ENCODE measurements around the gene TMEM108. TPM values are rescaled to one million over a fixed set of nuclear protein-coding genes. Genes with fewer than 3 reads are reported as not detected.

TMEM108 gene
- polyA plus RNA-seq, 1 donor from 2014 or later = 2.1 TPM

- Histone ChIP-seq H3K9me2 (ENCODE audit: insufficient read depth, low read length) (no peaks in the 10 kb centered on the region), H2AFZ (ENCODE audit: low read depth, low read length) (no peak overlapping the region), H3F3A (ENCODE audit: insufficient read depth, low read length, poor library complexity, severe bottlenecking) (peaks cover 3% of the 10 kb centered on the region), H3K4me3 (ENCODE audit: low read length) (no peak overlapping the region), H3K9ac (ENCODE audit: low read length) (no peak overlapping the region), H3K27ac (ENCODE audit: low read length) (no peak overlapping the region), H4K20me1 (ENCODE audit: insufficient read depth) (no peaks in the 10 kb centered on the region), H3K27me3 (ENCODE audit: insufficient read depth, low read depth, low read length) (no peaks in the 10 kb centered on the region), H3K79me2 (replicated peaks; ENCODE audit: insufficient read depth, low read length) (no peaks in the 10 kb centered on the region), H3K4me2 (ENCODE audit: low read length) (no peak overlapping the region), H3K9me3 (ENCODE audit: low read length) (no peaks in the 10 kb centered on the region), H3K36me3 (ENCODE audit: insufficient read depth, low read length) (no peaks in the 10 kb centered on the region)
- no peak for TF ChIP-seq EZH2 (IDR thresholded peaks at IDR 0.05; ENCODE audit: borderline replicate concordance, insufficient read depth, low read length, poor library complexity, severe bottlenecking)
- TF ChIP-seq MXI1 (conservative IDR thresholded peaks at IDR 0.05; ENCODE audit: poor library complexity, severe bottlenecking) = no peak
- no peak for TF ChIP-seq POLR2AphosphoS5 (IDR thresholded peaks at IDR 0.05)
- no peak for TF ChIP-seq EP300 (conservative IDR thresholded peaks at IDR 0.05; ENCODE audit: poor library complexity, severe bottlenecking)
- no peak for TF ChIP-seq SMC3 (conservative IDR thresholded peaks at IDR 0.05; ENCODE audit: poor library complexity)
- TF ChIP-seq REST (IDR thresholded peaks at IDR 0.05; ENCODE audit: borderline replicate concordance) = no peak
- no peak for TF ChIP-seq TAF1 (IDR thresholded peaks at IDR 0.05; ENCODE audit: low read depth)
Observed at GRCh38 chr3:133192363-133192945, 154.3 kb downstream of the TMEM108 start.

DNA sequence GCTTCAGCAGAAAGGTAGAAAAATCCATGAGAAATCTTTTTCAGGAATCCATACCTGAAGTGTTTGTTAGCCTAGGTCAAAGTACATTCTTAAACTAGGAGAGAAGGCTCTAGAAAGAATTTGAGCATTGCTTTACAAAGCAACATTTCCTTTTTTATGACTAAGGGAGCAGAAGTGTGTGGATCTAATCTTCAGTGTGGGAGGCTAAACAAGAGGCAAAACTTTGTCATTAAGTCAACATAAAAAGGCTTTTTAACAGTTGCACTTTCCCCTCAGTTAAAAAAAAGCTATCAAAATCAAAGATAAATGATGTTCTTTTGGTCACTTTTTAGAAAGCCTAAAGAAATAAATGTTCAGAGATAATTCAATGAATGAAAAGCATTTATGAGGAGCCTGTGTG lies 154.8 kb downstream of the TMEM108 start:
- H3K9ac ChIP-seq (ENCODE audit: low read length) = no peak overlapping the region
- no peak for TF ChIP-seq TAF1 (IDR thresholded peaks at IDR 0.05; ENCODE audit: low read depth)
- no peak for TF ChIP-seq RAD21 (conservative IDR thresholded peaks at IDR 0.05)
- TF ChIP-seq REST (IDR thresholded peaks at IDR 0.05; ENCODE audit: borderline replicate concordance) = no peak
- no peak overlapping the region for H3K27ac ChIP-seq (ENCODE audit: low read length)
- no peaks in the 10 kb centered on the region for H3K9me2 ChIP-seq (ENCODE audit: insufficient read depth, low read length)
- H3K27me3 ChIP-seq (ENCODE audit: insufficient read depth, low read depth, low read length) = no peaks in the 10 kb centered on the region
- H3K9me3 ChIP-seq (ENCODE audit: low read length) = no peaks in the 10 kb centered on the region
- no peak overlapping the region for H3K4me3 ChIP-seq (ENCODE audit: low read length)
- H3K36me3 ChIP-seq (ENCODE audit: insufficient read depth, low read length) = no peaks in the 10 kb centered on the region
- no peaks in the 10 kb centered on the region for H3K79me2 ChIP-seq (replicated peaks; ENCODE audit: insufficient read depth, low read length)
- H2AFZ ChIP-seq (ENCODE audit: low read depth, low read length) = no peak overlapping the region
- no peak overlapping the region for H3K4me2 ChIP-seq (ENCODE audit: low read length)
- no peaks in the 10 kb centered on the region for H4K20me1 ChIP-seq (ENCODE audit: insufficient read depth)
- peaks cover 3% of the 10 kb centered on the region for H3F3A ChIP-seq (ENCODE audit: insufficient read depth, low read length, poor library complexity, severe bottlenecking)

All from neural cell (in vitro differentiated cells).